Activated CD4-positive, alpha-beta T cell treated with anti-CD3 and anti-CD28 coated beads, Interleukin-2, amount 10 ng/mL, durations not matched to agents 24 days and 14 days (primary cell): ENCODE measurements around the gene ACTN4. TPM values are rescaled to one million over a fixed set of nuclear protein-coding genes. Genes with fewer than 3 reads are reported as not detected.
"Not testable (repeated sequence)": the region's sequence is repeated elsewhere in the genome, so short reads cannot be mapped to it uniquely, and the experiment has no call there.

Experiments used
- DNase-seq: peaks from one replicate; pipeline ENCODE4 v3.0.0; 2022
- H3K27ac Mint-ChIP-seq: one replicate; pipeline ENCODE4 v1.8.0; 2022; ENCODE audit warnings: mild to moderate bottlenecking, mixed read lengths
- H3K27me3 Mint-ChIP-seq: one replicate; pipeline ENCODE4 v1.8.0; 2022; ENCODE audit warnings: mixed read lengths
- H3K36me3 Mint-ChIP-seq: one replicate; pipeline ENCODE4 v1.8.0; 2022; ENCODE audit warnings: low read depth, mild to moderate bottlenecking, mixed read lengths
- H3K4me1 Mint-ChIP-seq: one replicate; pipeline ENCODE4 v1.8.0; 2021; ENCODE audit warnings: mixed read lengths
- H3K4me3 Mint-ChIP-seq: one replicate; pipeline ENCODE4 v1.8.0; 2022; ENCODE audit warnings: mild to moderate bottlenecking, moderate library complexity, mixed read lengths
- H3K9me3 Mint-ChIP-seq: one replicate; pipeline ENCODE4 v1.8.0; 2021; ENCODE audit warnings: mixed read lengths
- intact Hi-C: fragments of 100-400 bp; cut with micrococcal nuclease; formaldehyde crosslinking; loops from one replicate; pipeline ENCODE4 v1.15.1; 2023
- total RNA-seq: library from RNA; stranded (reverse); gene quantifications from 2 replicates; pipeline ENCODE4 v1.2.3, GENCODE V29; 2022

ACTN4 gene
- total RNA-seq, 1 donor from 2014 or later, result 243 TPM

GRCh38 chr19:38741670-38742069 lies 94.2 kb downstream of the ACTN4 start:
- intact Hi-C loops, result no loop called here
- DNase-seq, result no peak

GRCh38 chr19:38742296-38742695 lies 94.8 kb downstream of the ACTN4 start:
- H3K36me3 Mint-ChIP-seq, result no peaks in the 10 kb centered on the region
- DNase-seq, result no peak
- peaks cover 7% of the 10 kb centered on the region for H3K27me3 Mint-ChIP-seq
- intact Hi-C loops, result no loop called here
- H3K4me3 Mint-ChIP-seq, result no peak overlapping the region
- no peaks in the 10 kb centered on the region for H3K9me3 Mint-ChIP-seq
- H3K27ac Mint-ChIP-seq, result no peak overlapping the region
- peaks cover 14% of the 10 kb centered on the region for H3K4me1 Mint-ChIP-seq

More at GRCh38 chr19:38741670-38742069, 94.2 kb downstream of the ACTN4 start:
- Mint-ChIP-seq H3K4me3 (no peak overlapping the region), H3K4me1 (peaks cover 15% of the 10 kb centered on the region), H3K36me3 (no peaks in the 10 kb centered on the region), H3K27me3 (peaks cover 7% of the 10 kb centered on the region), H3K27ac (no peak overlapping the region), H3K9me3 (no peaks in the 10 kb centered on the region)

- intact Hi-C loops, result no loop called here
- H3K36me3 Mint-ChIP-seq, result no peaks in the 10 kb centered on the region
- H3K27ac Mint-ChIP-seq, result no peak overlapping the region
- no peak overlapping the region for H3K4me3 Mint-ChIP-seq
- no peak for DNase-seq
- H3K9me3 Mint-ChIP-seq, result no peaks in the 10 kb centered on the region
- peaks cover 11% of the 10 kb centered on the region for H3K4me1 Mint-ChIP-seq
- peaks cover 4% of the 10 kb centered on the region for H3K27me3 Mint-ChIP-seq
Observed at GRCh38 chr19:38742906-38743305, 95.5 kb downstream of the ACTN4 start.

- H3K9me3 Mint-ChIP-seq, result no peaks in the 10 kb centered on the region
- H3K27me3 Mint-ChIP-seq, result peaks cover under 1% of the 10 kb centered on the region
- no peak overlapping the region for H3K27ac Mint-ChIP-seq
- DNase-seq, result no peak
- H3K36me3 Mint-ChIP-seq, result no peaks in the 10 kb centered on the region
- intact Hi-C loops, result no loop called here
- H3K4me1 Mint-ChIP-seq, result peaks cover 8% of the 10 kb centered on the region
- no peak overlapping the region for H3K4me3 Mint-ChIP-seq
Observed at GRCh38 chr19:38743394-38744297, 96.2 kb downstream of the ACTN4 start.

GRCh38 chr19:38744298-38744681 lies 96.8 kb downstream of the ACTN4 start, which contains the start of gene CAPN12:
Gene CAPN12, minus strand, starts transcription at chr19:38744474. Its CDS starts 309 bp downstream, at chr19:38744165.
- H3K4me3 Mint-ChIP-seq, result no peak within 1 kb of the TSS
- H3K4me1 Mint-ChIP-seq, result peaks cover 6% of the 10 kb centered on the region
- no peaks in the 10 kb centered on the region for H3K27me3 Mint-ChIP-seq
- no peaks in the 10 kb centered on the region for H3K9me3 Mint-ChIP-seq
- no peak within 1 kb of the TSS for H3K27ac Mint-ChIP-seq
- H3K36me3 Mint-ChIP-seq, result no peaks in the 10 kb centered on the region
- intact Hi-C loops, result no loop called here
- DNase-seq, result no peak

- Mint-ChIP-seq H3K9me3 (no peaks in the 10 kb centered on the region), H3K4me3 (no peak overlapping the region), H3K36me3 (no peaks in the 10 kb centered on the region), H3K27ac (no peak overlapping the region), H3K4me1 (peaks cover 3% of the 10 kb centered on the region), H3K27me3 (peaks cover under 1% of the 10 kb centered on the region)
- intact Hi-C loops, result no loop called here
- no peak for DNase-seq
Observed at GRCh38 chr19:38744874-38745273, 97.4 kb downstream of the ACTN4 start.

- H3K27me3 Mint-ChIP-seq, result peaks cover 5% of the 10 kb centered on the region
- H3K36me3 Mint-ChIP-seq, result no peaks in the 10 kb centered on the region
- H3K4me1 Mint-ChIP-seq, result peaks cover 2% of the 10 kb centered on the region
- no peak overlapping the region for H3K27ac Mint-ChIP-seq
- intact Hi-C loops, result no loop called here
- H3K9me3 Mint-ChIP-seq, result no peaks in the 10 kb centered on the region
- DNase-seq, result no peak
- no peak overlapping the region for H3K4me3 Mint-ChIP-seq
Observed at GRCh38 chr19:38745316-38745715, 97.9 kb downstream of the ACTN4 start.

GRCh38 chr19:38753783-38754182 lies 106.3 kb downstream of the ACTN4 start:
- H3K9me3 Mint-ChIP-seq, H3K36me3 Mint-ChIP-seq, H3K27ac Mint-ChIP-seq, H3K4me3 Mint-ChIP-seq, intact Hi-C loops, DNase-seq, H3K4me1 Mint-ChIP-seq: not testable (repeated sequence)
- peaks cover 16% of the 10 kb centered on the region for H3K27me3 Mint-ChIP-seq

- H3K27ac Mint-ChIP-seq, H3K4me1 Mint-ChIP-seq, DNase-seq, H3K36me3 Mint-ChIP-seq, H3K9me3 Mint-ChIP-seq, intact Hi-C loops, H3K4me3 Mint-ChIP-seq: not testable (repeated sequence)
- peaks cover 16% of the 10 kb centered on the region for H3K27me3 Mint-ChIP-seq
Observed at GRCh38 chr19:38754196-38754595, 106.7 kb downstream of the ACTN4 start.

GRCh38 chr19:38759590-38760003 lies 112.1 kb downstream of the ACTN4 start:
- Mint-ChIP-seq H3K36me3 (no peaks in the 10 kb centered on the region), H3K27me3 (no peaks in the 10 kb centered on the region), H3K9me3 (no peaks in the 10 kb centered on the region), H3K4me3 (no peak overlapping the region), H3K4me1 (peaks cover 2% of the 10 kb centered on the region), H3K27ac (no peak overlapping the region)
- intact Hi-C loops, result no loop called here
- DNase-seq, result no peak

- H3K4me1 Mint-ChIP-seq, H3K36me3 Mint-ChIP-seq, H3K27ac Mint-ChIP-seq, H3K9me3 Mint-ChIP-seq, intact Hi-C loops, H3K27me3 Mint-ChIP-seq, DNase-seq, H3K4me3 Mint-ChIP-seq: not testable (repeated sequence)
Observed at GRCh38 chr19:38760805-38761517, 113.5 kb downstream of the ACTN4 start.

- H3K27me3 Mint-ChIP-seq, H3K36me3 Mint-ChIP-seq, H3K4me3 Mint-ChIP-seq, H3K27ac Mint-ChIP-seq, DNase-seq, intact Hi-C loops, H3K9me3 Mint-ChIP-seq, H3K4me1 Mint-ChIP-seq: not testable (repeated sequence)
Observed at GRCh38 chr19:38761884-38762389, 114.5 kb downstream of the ACTN4 start.

- no peaks in the 10 kb centered on the region for H3K9me3 Mint-ChIP-seq
Observed at GRCh38 chr19:38763795-38764220, 116.4 kb downstream of the ACTN4 start.

GRCh38 chr19:38765214-38765613 lies 117.8 kb downstream of the ACTN4 start:
- H3K27ac Mint-ChIP-seq, result no peak overlapping the region
- no peaks in the 10 kb centered on the region for H3K36me3 Mint-ChIP-seq
- no peak for DNase-seq

More at GRCh38 chr19:38763795-38764220, 116.4 kb downstream of the ACTN4 start:
- no peak overlapping the region for H3K4me3 Mint-ChIP-seq
- no peak for DNase-seq
- peaks cover 2% of the 10 kb centered on the region for H3K4me1 Mint-ChIP-seq
- H3K27me3 Mint-ChIP-seq, result peaks cover 2% of the 10 kb centered on the region
- H3K27ac Mint-ChIP-seq, result no peak overlapping the region
- H3K36me3 Mint-ChIP-seq, result no peaks in the 10 kb centered on the region
- intact Hi-C loops, result no loop called here

More at GRCh38 chr19:38765214-38765613, 117.8 kb downstream of the ACTN4 start:
- intact Hi-C loops, result no loop called here
- peaks cover 7% of the 10 kb centered on the region for H3K4me1 Mint-ChIP-seq
- H3K4me3 Mint-ChIP-seq, result no peak overlapping the region
- peaks cover 2% of the 10 kb centered on the region for H3K27me3 Mint-ChIP-seq
- no peaks in the 10 kb centered on the region for H3K9me3 Mint-ChIP-seq
